ENCODE data around the gene CSPG4.
"Not testable (repeated sequence)": the region's sequence is repeated elsewhere in the genome, so short reads cannot be mapped to it uniquely, and the experiment has no call there.

DNA sequence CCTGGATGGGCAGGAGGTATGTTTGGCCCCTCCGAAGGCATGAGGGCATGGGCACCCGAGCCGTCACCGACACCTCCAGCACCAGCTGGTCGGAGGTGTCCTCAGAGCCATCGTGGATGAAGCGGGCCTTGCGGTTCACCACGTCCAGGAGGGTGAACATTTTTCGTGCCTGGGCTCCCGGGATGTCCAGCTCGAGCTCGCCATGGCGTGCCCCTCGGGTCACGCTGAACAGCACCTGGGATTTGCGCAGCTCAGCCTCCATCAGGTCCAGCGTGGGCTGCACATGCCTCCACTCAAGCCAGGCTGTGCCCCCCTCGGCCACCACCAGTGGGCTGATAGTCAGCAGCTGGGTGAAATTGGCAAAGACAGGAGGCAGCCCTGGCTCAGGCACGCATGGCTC is 23.2 kb downstream of the CSPG4 start:
- not testable (repeated sequence) for TF ChIP-seq CHD7 (IDR thresholded peaks at IDR 0.05; ENCODE audit: low read depth, low read length); POLR2AphosphoS5 (IDR thresholded peaks at IDR 0.05; ENCODE audit: control insufficient read depth, insufficient read depth, low read depth, low read length); FOXP4 (CRISPR knock-in tag; IDR thresholded peaks at IDR 0.05; ENCODE audit: borderline replicate concordance); ZHX1 (conservative IDR thresholded peaks at IDR 0.05; ENCODE audit: low read length); RBM34 (IDR thresholded peaks at IDR 0.05; ENCODE audit: borderline replicate concordance, insufficient read depth, low read length); U2AF2 (optimal IDR thresholded peaks at IDR 0.05; ENCODE audit: low read depth, low read length); RFX1 (IDR thresholded peaks at IDR 0.05); ZNF778 (CRISPR knock-in tag; IDR thresholded peaks at IDR 0.05)
